Endodermal cell (in vitro differentiated cells): ENCODE data around the gene HIP1R. TPM values are rescaled to one million over a fixed set of nuclear protein-coding genes. Genes with fewer than 3 reads are reported as not detected.

Experiments used
- DNase-seq: peaks from one replicate; pipeline ENCODE4 v3.0.0-alpha.2; 2017
- H3K27ac ChIP-seq: 2 replicates; pipeline ENCODE4 v1.5.1; 2013; ENCODE audit warnings: mild to moderate bottlenecking, low read depth, low read length, moderate library complexity
- H3K27me3 ChIP-seq: 2 replicates; pipeline ENCODE4 v1.6.1; 2013; ENCODE audit warnings: mild to moderate bottlenecking, low read length, moderate library complexity; ENCODE audit not compliant: insufficient read depth, control insufficient read depth, poor library complexity, severe bottlenecking
- H3K36me3 ChIP-seq: 2 replicates; pipeline ENCODE4 v1.7.0; 2013; ENCODE audit warnings: mild to moderate bottlenecking, low read length, moderate library complexity; ENCODE audit not compliant: control insufficient read depth, insufficient read depth
- H3K4me1 ChIP-seq: one replicate; pipeline ENCODE4 v1.7.0; 2013; ENCODE audit warnings: low read length; ENCODE audit not compliant: control insufficient read depth, insufficient read depth
- H3K4me3 ChIP-seq: 2 replicates; pipeline ENCODE4 v1.5.1; 2013; ENCODE audit warnings: mild to moderate bottlenecking, low read length, moderate library complexity
- H3K9ac ChIP-seq: 2 replicates; pipeline ENCODE4 v1.6.1; 2013; ENCODE audit warnings: mild to moderate bottlenecking, low read length, moderate library complexity; ENCODE audit not compliant: poor library complexity, severe bottlenecking; ENCODE audit errors: extremely low read depth
- H3K9me3 ChIP-seq: 2 replicates; pipeline ENCODE4 v1.6.1; 2013; ENCODE audit warnings: mild to moderate bottlenecking, low read length, moderate library complexity; ENCODE audit not compliant: control insufficient read depth
- H3K27ac Mint-ChIP-seq: 2 replicates; pipeline ENCODE4 v1.8.0; 2020; ENCODE audit warnings: mixed read lengths
- H3K27me3 Mint-ChIP-seq: 2 replicates; pipeline ENCODE4 v1.8.0; 2021; ENCODE audit warnings: mild to moderate bottlenecking, mixed read lengths; ENCODE audit not compliant: insufficient read depth
- H3K36me3 Mint-ChIP-seq: 2 replicates; pipeline ENCODE4 v1.8.0; 2020; ENCODE audit warnings: low read depth, mixed read lengths
- H3K4me1 Mint-ChIP-seq: 2 replicates; pipeline ENCODE4 v1.8.0; 2020; ENCODE audit warnings: mixed read lengths
- H3K4me3 Mint-ChIP-seq: 2 replicates; pipeline ENCODE4 v1.8.0; 2020; ENCODE audit warnings: mild to moderate bottlenecking, moderate library complexity, mixed read lengths
- H3K9me3 Mint-ChIP-seq: 2 replicates; pipeline ENCODE4 v1.8.0; 2020; ENCODE audit warnings: mild to moderate bottlenecking, mixed read lengths
- CTCF ChIP-seq: fragments of 200-600 bp; sonication (generic); conservative IDR thresholded peaks from 2 replicates; pipeline ENCODE4 v1.5.0; 2021; ENCODE audit warnings: antibody characterized with exemption, mild to moderate bottlenecking
- WGBS, 2 experiments: methylation state at CpG; one replicate each; pipeline versions ENCODE4 v1.1.5 to v1.1.7; 2013; ENCODE audit warnings: missing lambda C conversion rate in 2 of 2, mixed read lengths in 1 of 2; ENCODE audit not compliant: insufficient coverage in 1 of 2, insufficient read length in 1 of 2; 5-methylcytosine and 5-hydroxymethylcytosine counted together
- total RNA-seq, 2 donors: library from RNA; stranded (reverse); fragmentation: NEBNext Ultra II Directional in 1 of 2; extraction: Animal tissue kit (Norgen Biotek cat#: 25700) in 1 of 2; gene quantifications; 2 replicates in 1 of 2; 3 replicates in 1 of 2; pipeline ENCODE4 v1.2.1, GENCODE V29; 2021

HIP1R gene
- total RNA-seq, 2 donors from 2014 or later, result 24.5 to 24.9 TPM

- H3K4me3 Mint-ChIP-seq, result no peak overlapping the region
- DNase-seq, result peak; percentile 51
- H3K27me3 Mint-ChIP-seq, result no peaks in the 10 kb centered on the region
- no peak overlapping the region for H3K27ac Mint-ChIP-seq
- WGBS, 2 experiments, result 85 to 87% methylated on average over 8 to 27 of the region's 27 CpGs
- H3K4me1 Mint-ChIP-seq, result no peaks in the 10 kb centered on the region
- Histone ChIP-seq H3K36me3 (no peaks in the 10 kb centered on the region), H3K4me3 (no peak overlapping the region), H3K9ac (no peak overlapping the region), H3K9me3 (no peaks in the 10 kb centered on the region), H3K27me3 (no peaks in the 10 kb centered on the region), H3K4me1 (no peaks in the 10 kb centered on the region), H3K27ac (no peak overlapping the region)
- no peak for TF ChIP-seq CTCF
- no peaks in the 10 kb centered on the region for H3K9me3 Mint-ChIP-seq
- peaks cover 5% of the 10 kb centered on the region for H3K36me3 Mint-ChIP-seq
Observed at GRCh38 chr12:122846622-122847515, 11.6 kb downstream of the HIP1R start.

GRCh38 chr12:122847516-122847836 is 12.2 kb downstream of the HIP1R start:
- WGBS, 2 experiments, result 92% methylated on average over 4 to 5 of the region's 5 CpGs
- Histone ChIP-seq H3K4me3 (no peak overlapping the region), H3K9me3 (no peaks in the 10 kb centered on the region), H3K36me3 (no peaks in the 10 kb centered on the region), H3K9ac (no peak overlapping the region), H3K27me3 (no peaks in the 10 kb centered on the region), H3K27ac (no peak overlapping the region), H3K4me1 (no peaks in the 10 kb centered on the region)
- no peak overlapping the region for H3K27ac Mint-ChIP-seq
- H3K4me1 Mint-ChIP-seq, result no peaks in the 10 kb centered on the region
- no peak for TF ChIP-seq CTCF
- H3K36me3 Mint-ChIP-seq, result peaks cover 5% of the 10 kb centered on the region
- no peak overlapping the region for H3K4me3 Mint-ChIP-seq
- no peak for DNase-seq
- no peaks in the 10 kb centered on the region for H3K9me3 Mint-ChIP-seq
- no peaks in the 10 kb centered on the region for H3K27me3 Mint-ChIP-seq

- H3K4me3 ChIP-seq, result no peak overlapping the region
- 93% methylated on average over 5 to 16 of the region's 16 CpGs for WGBS, 2 experiments
- no peaks in the 10 kb centered on the region for H3K27me3 ChIP-seq
- H3K27ac ChIP-seq, result no peak overlapping the region
- Mint-ChIP-seq H3K9me3 (no peaks in the 10 kb centered on the region), H3K36me3 (peaks cover 5% of the 10 kb centered on the region), H3K27ac (no peak overlapping the region), H3K4me1 (no peaks in the 10 kb centered on the region), H3K4me3 (no peak overlapping the region), H3K27me3 (no peaks in the 10 kb centered on the region)
- H3K9ac ChIP-seq, result no peak overlapping the region
- TF ChIP-seq CTCF, result no peak
- no peaks in the 10 kb centered on the region for H3K9me3 ChIP-seq
- DNase-seq, result no peak
- H3K36me3 ChIP-seq, result no peaks in the 10 kb centered on the region
- H3K4me1 ChIP-seq, result no peaks in the 10 kb centered on the region
Observed at GRCh38 chr12:122847921-122848421, 12.7 kb downstream of the HIP1R start.
